NCI-H187 treated with DMSO at 0.1 percent for 48 hours (cell line): ENCODE measurements around the gene PWP1.

ENCODE experiments used
- DNase-seq: peaks from one replicate; lab custom pipeline; 2025; lab: John Stamatoyannopoulos, UW

PWP1 gene

DNA sequence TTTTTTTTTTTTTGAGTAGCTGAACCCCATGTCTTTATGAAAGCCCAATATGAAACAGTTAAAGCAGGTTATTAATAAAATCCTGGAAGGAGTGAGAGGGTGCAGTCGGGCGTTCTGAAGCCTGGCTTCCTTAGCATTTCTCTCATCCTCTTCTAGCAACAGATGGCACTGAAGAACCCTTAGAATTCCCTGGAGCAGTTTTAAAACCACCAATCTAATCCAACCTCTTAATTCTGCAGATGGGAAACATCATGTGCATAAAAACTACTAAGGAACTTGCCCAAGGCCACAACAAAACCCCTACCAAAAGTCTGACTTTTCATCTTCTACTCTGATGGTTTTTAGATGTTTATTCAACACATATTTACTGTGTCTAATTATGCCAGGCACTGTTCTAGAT, 50.2 kb downstream of the PWP1 start:
- DNase-seq = no peak

DNA sequence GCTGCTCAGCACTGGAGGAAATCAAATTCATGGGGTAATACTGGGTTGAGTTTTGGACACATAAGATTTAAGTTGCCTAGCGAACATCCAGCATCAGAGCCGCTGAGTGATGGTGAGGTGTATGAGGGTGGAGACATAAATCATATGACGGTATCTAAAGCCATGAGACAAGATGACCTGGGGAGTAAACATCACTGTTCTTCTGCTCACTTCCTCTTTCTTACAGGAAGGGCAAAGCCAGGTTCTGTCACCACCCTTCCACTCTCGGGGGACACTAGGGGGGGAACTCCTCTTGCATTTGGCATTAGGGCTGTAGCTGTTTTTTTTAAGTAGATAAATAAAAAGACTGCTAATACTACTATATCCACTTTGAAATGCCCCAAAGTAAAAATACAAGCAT, 51.3 kb downstream of the PWP1 start:
- DNase-seq = no peak

- no peak for DNase-seq
Measured at GRCh38 chr12:107748472-107748871, 62.9 kb downstream of the PWP1 start.

- DNase-seq = no peak
Measured at GRCh38 chr12:107749083-107749482, 63.5 kb downstream of the PWP1 start.

- DNase-seq = no peak
Measured at GRCh38 chr12:107759410-107759809, 73.8 kb downstream of the PWP1 start.

DNA sequence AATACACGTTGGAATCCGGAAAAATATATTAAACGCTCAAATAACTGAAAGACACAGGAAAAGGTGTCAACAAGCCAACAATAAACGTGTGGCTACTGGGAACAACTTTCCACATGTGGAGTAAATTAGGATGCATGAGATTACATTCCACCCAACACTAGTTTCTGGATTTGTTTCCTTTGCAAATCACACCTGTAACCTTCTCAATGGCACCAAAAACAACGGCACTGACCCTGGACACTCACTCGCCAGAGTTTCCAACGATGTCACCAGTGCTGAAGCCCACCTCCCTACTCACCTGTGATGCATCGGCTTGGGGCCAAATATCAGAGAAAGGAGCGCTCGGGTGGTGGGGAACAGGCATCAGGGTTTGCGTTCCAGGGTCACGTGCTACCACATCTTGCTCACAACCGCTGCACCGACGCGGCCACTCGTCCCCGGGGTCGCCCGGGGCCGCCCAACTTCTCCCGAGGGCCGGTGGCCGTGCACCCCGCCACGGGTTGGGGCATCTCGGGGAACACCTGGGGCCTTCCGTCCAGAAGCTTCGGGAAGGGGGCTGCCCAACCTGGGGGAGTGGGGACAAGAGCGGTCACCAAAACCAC, 74.7 kb downstream of the PWP1 start:
- no peak for DNase-seq

GRCh38 chr12:107760809-107761501, 75.4 kb downstream of the PWP1 start, which contains the start of gene PRDM4:
Gene PRDM4, minus strand, starts transcription at chr12:107761137. Its CDS starts 622 bp downstream, at chr12:107760515.
- peak; percentile 66 for DNase-seq

DNA sequence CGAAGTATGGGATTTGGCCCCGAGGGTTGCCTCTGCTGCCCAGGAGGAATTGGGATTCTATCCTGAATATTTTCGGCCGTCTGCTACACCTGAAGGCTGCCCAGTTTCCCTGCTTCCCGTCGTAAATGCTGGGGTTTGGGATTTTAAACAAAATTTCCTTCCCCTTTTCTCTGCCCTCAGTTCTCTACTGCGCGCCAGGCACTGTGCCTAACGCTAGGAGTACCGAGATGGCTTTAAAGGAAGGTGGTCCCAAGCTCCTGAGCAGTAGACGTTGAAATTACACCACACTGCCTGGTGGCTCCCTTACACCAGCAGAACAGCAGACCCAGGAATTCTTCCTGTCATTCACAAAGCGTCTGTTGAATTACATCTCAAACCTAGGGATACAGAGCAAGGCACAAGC, 75.9 kb downstream of the PWP1 start:
- no peak for DNase-seq
